Measurements from ENCODE around the gene SCN9A. TPM values are rescaled to one million over a fixed set of nuclear protein-coding genes. Genes with fewer than 3 reads are reported as not detected.

SCN9A gene
- total RNA-seq, 3 donors from 2014 or later (not counting 1 experiment from before 2014, with no cell fraction given) = 0.28 to 1.4 (median 0.39) TPM

DNA sequence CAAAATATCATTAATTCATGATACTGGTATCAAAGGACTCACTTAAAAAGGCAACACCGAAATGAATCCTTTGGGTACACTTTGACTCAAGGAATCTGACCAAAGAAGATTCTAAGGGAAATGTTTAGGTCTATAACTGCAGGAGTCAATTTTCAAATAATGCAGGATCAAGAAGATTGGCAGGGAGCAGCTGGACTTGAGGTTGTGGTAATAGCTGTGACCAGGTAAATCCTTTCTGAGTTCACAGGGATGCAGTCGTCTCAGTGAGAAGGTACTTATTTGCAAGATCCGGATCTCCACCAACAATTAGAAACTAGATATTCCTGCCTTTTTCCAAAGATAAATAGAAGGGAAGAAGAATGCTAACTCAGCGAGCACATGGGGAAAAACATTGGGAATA lies 96.9 kb downstream of the SCN9A start:
- no peak for DNase-seq
- Histone ChIP-seq H3K4me3 (ENCODE audit: low read length) (no peak overlapping the region), H3K27ac (ENCODE audit: low read length) (no peak overlapping the region), H3K4me1 (ENCODE audit: control insufficient read depth, insufficient read depth, low read length) (no peaks in the 10 kb centered on the region), H3K36me3 (ENCODE audit: control insufficient read depth, insufficient read depth, low read length) (no peaks in the 10 kb centered on the region), H3K27me3 (ENCODE audit: control insufficient read depth, insufficient read depth, low read length) (no peaks in the 10 kb centered on the region), H3K9me3 (ENCODE audit: control insufficient read depth, insufficient read depth, low read length) (no peaks in the 10 kb centered on the region)
- H3K4me1 Mint-ChIP-seq = no peaks in the 10 kb centered on the region
- TF ChIP-seq, protein P1, sequence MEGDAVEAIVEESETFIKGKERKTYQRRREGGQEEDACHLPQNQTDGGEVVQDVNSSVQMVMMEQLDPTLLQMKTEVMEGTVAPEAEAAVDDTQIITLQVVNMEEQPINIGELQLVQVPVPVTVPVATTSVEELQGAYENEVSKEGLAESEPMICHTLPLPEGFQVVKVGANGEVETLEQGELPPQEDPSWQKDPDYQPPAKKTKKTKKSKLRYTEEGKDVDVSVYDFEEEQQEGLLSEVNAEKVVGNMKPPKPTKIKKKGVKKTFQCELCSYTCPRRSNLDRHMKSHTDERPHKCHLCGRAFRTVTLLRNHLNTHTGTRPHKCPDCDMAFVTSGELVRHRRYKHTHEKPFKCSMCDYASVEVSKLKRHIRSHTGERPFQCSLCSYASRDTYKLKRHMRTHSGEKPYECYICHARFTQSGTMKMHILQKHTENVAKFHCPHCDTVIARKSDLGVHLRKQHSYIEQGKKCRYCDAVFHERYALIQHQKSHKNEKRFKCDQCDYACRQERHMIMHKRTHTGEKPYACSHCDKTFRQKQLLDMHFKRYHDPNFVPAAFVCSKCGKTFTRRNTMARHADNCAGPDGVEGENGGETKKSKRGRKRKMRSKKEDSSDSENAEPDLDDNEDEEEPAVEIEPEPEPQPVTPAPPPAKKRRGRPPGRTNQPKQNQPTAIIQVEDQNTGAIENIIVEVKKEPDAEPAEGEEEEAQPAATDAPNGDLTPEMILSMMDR (IDR thresholded peaks at IDR 0.05) = no peak
- intact Hi-C loops (cut with micrococcal nuclease) = no loop called here
- ATAC-seq = no peak
- no peaks in the 10 kb centered on the region for H3K27me3 Mint-ChIP-seq (ENCODE audit: low read depth in 2 of 2)
- H3K4me3 Mint-ChIP-seq = no peak overlapping the region
- no peaks in the 10 kb centered on the region for H3K36me3 Mint-ChIP-seq
- 84% methylated on average over 3 of the region's 4 CpGs for WGBS (ENCODE audit: insufficient coverage)
- H3K27ac Mint-ChIP-seq = no peak overlapping the region
- peaks cover 2 to 6% of the 10 kb centered on the region in 2 donors for H3K9me3 Mint-ChIP-seq

DNA sequence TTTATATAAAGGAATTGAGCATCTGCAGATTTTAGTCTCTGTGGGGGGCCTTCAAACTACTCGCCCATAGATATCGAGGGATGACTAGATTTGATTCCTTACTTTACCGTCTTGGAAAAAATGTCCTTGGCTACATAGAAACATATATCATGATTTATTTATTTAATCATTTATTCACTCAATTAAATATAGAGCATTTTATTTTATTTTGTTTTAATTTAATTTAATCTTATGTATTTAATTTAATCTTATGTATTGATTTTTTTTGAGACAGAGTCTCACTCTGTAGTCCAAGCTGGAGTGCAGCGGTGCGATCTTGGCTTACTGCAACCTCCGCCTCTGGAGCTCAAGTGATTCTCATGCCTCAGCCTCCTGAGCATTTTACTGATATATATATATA lies 105.4 kb downstream of the SCN9A start:
- Mint-ChIP-seq H3K4me3 (no peak overlapping the region), H3K4me1 (no peaks in the 10 kb centered on the region), H3K27me3 (ENCODE audit: low read depth in 2 of 2) (no peaks in the 10 kb centered on the region), H3K27ac (no peak overlapping the region), H3K36me3 (no peaks in the 10 kb centered on the region), H3K9me3 (peaks cover 8 to 18% of the 10 kb centered on the region in 2 donors)
- H3K27me3 ChIP-seq (ENCODE audit: control insufficient read depth, insufficient read depth, low read length) = no peaks in the 10 kb centered on the region
- TF ChIP-seq, protein P1 (IDR thresholded peaks at IDR 0.05) = no peak
- H3K36me3 ChIP-seq (ENCODE audit: control insufficient read depth, insufficient read depth, low read length) = no peaks in the 10 kb centered on the region
- H3K9me3 ChIP-seq (ENCODE audit: control insufficient read depth, insufficient read depth, low read length) = no peaks in the 10 kb centered on the region
- no peak overlapping the region for H3K4me3 ChIP-seq (ENCODE audit: low read length)
- intact Hi-C loops (cut with micrococcal nuclease) = no loop called here
- ATAC-seq (no peak), DNase-seq (no peak)
- H3K27ac ChIP-seq (ENCODE audit: low read length) = no peak overlapping the region
- no peaks in the 10 kb centered on the region for H3K4me1 ChIP-seq (ENCODE audit: control insufficient read depth, insufficient read depth, low read length)
- WGBS (ENCODE audit: insufficient coverage) = no CpG with 5 or more reads among the region's 6 CpGs

DNA sequence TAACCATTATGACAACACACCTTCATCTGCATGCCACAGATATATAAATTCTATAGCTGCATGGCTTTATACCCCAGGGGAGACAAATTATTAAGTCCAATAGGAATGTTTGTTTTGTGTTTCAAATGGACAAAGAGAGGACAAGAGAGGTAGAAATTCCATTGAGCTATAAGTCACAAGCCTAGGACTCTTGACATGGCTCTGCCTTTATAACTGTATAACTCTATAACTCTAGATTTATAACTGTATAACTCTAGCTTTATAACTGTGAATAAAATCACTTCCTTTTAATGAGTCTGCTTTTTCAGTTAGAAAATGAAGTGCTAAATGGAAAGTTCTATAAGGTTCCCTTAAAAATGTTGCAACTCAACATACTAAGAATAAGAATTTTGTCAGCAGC lies 106.4 kb downstream of the SCN9A start:
- Histone ChIP-seq H3K36me3 (ENCODE audit: control insufficient read depth, insufficient read depth, low read length) (no peaks in the 10 kb centered on the region), H3K4me3 (ENCODE audit: low read length) (no peak overlapping the region), H3K27ac (ENCODE audit: low read length) (no peak overlapping the region), H3K9me3 (ENCODE audit: control insufficient read depth, insufficient read depth, low read length) (no peaks in the 10 kb centered on the region), H3K4me1 (ENCODE audit: control insufficient read depth, insufficient read depth, low read length) (no peaks in the 10 kb centered on the region), H3K27me3 (ENCODE audit: control insufficient read depth, insufficient read depth, low read length) (no peaks in the 10 kb centered on the region)
- Mint-ChIP-seq H3K27me3 (ENCODE audit: low read depth in 2 of 2) (no peaks in the 10 kb centered on the region), H3K27ac (no peak overlapping the region), H3K36me3 (no peaks in the 10 kb centered on the region), H3K4me3 (no peak overlapping the region), H3K4me1 (no peaks in the 10 kb centered on the region), H3K9me3 (peaks cover 10 to 19% of the 10 kb centered on the region in 2 donors)
- intact Hi-C loops (cut with micrococcal nuclease) = no loop called here
- TF ChIP-seq, protein P1 (IDR thresholded peaks at IDR 0.05) = no peak
- ATAC-seq = no peak
- no peak for DNase-seq

DNA sequence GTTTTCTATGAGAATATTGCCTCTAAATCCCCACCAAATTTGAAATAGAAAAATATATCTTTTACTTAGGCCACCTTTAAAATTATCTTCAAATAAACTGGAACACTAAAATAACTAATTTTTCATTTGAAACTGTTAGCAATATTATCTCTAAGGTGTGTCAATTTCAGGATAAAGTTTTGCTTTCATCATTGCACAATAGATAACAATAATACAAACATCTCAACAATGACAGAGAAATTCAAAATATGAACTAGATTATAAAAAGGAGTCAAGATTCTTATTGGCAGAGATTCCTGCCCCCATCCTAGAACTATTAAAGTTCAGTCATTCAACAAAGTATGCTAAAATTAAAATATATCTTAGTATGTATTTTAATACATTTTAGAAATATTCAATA lies 117.9 kb downstream of the SCN9A start:
- H3K27me3 Mint-ChIP-seq (ENCODE audit: low read depth in 2 of 2) = no peaks in the 10 kb centered on the region

More for the DNA sequence above, 117.9 kb downstream of the SCN9A start:
- no peak for DNase-seq
- H3K27ac Mint-ChIP-seq = no peak overlapping the region
- no peaks in the 10 kb centered on the region for H3K4me1 Mint-ChIP-seq
- intact Hi-C loops (cut with micrococcal nuclease) = no loop called here
- Histone ChIP-seq H3K4me3 (ENCODE audit: low read length) (no peak overlapping the region), H3K27me3 (ENCODE audit: control insufficient read depth, insufficient read depth, low read length) (no peaks in the 10 kb centered on the region), H3K4me1 (ENCODE audit: control insufficient read depth, insufficient read depth, low read length) (no peaks in the 10 kb centered on the region), H3K27ac (ENCODE audit: low read length) (no peak overlapping the region), H3K9me3 (ENCODE audit: control insufficient read depth, insufficient read depth, low read length) (no peaks in the 10 kb centered on the region), H3K36me3 (ENCODE audit: control insufficient read depth, insufficient read depth, low read length) (no peaks in the 10 kb centered on the region)
- TF ChIP-seq, protein P1 (IDR thresholded peaks at IDR 0.05) = no peak
- no peaks in the 10 kb centered on the region for H3K36me3 Mint-ChIP-seq
- H3K4me3 Mint-ChIP-seq = no peak overlapping the region
- H3K9me3 Mint-ChIP-seq = no peaks in the 10 kb centered on the region
- ATAC-seq = no peak
